BJ (cell line): ENCODE results near the gene DDHD1. TPM values are rescaled to one million over a fixed set of nuclear protein-coding genes. Genes with fewer than 3 reads are reported as not detected.

Source experiments
- CTCF ChIA-PET: fragments of 350-600 bp; formaldehyde crosslinking; extraction: SDS; loops from one replicate; lab custom pipeline; 2021; ENCODE audit warnings: antibody characterized with exemption, inconsistent platforms; lab: Yijun Ruan, JAX
- POLR2A ChIA-PET: fragments of 300-600 bp; sonication (Branson Sonifier 250); formaldehyde crosslinking; extraction: SDS; loops from one replicate; lab custom pipeline; 2021; ENCODE audit warnings: antibody characterized with exemption; lab: Charles Lee
- DNase-seq: peaks from one replicate; pipeline ENCODE4 v3.0.0-alpha.2; 2011; ENCODE audit warnings: low read depth
- H3K27me3 ChIP-seq: 2 replicates; pipeline ENCODE4 v1.6.0; 2011; ENCODE audit warnings: low read length; ENCODE audit not compliant: control insufficient read depth, insufficient read depth
- H3K36me3 ChIP-seq: 2 replicates; pipeline ENCODE4 v1.5.1; 2011; ENCODE audit warnings: low read length; ENCODE audit not compliant: control insufficient read depth, insufficient read depth
- H3K4me3 ChIP-seq: 2 replicates; pipeline ENCODE4 v1.5.1; 2011; ENCODE audit warnings: low read depth, mild to moderate bottlenecking, control low read depth, low read length
- polyA plus RNA-seq: library from polyadenylated mRNA; depleted of rRNA; stranded (reverse); fragments of >200 nt; gene quantifications from 2 replicates; pipeline ENCODE4 v1.2.3, GENCODE V29; 2011
- TF ChIP-seq, protein P1 (sequence below): IDR thresholded peaks from 2 replicates; pipeline ENCODE4 v1.5.1; 2011; ENCODE audit warnings: low read depth, mild to moderate bottlenecking, control low read depth, inconsistent platforms, low read length, moderate library complexity; ENCODE audit not compliant: insufficient read depth

The DDHD1 gene
- polyA plus RNA-seq, 1 experiment, result 4.1 TPM

- ChIA-PET POLR2A (interaction anchor here (0.6 to 0.7 kb wide), 4 partner anchors 10 to 324 kb away, joined by 3 to 6 read pairs (median 4); no protein-coding TSS in a partner anchor), CTCF (interaction anchor here (0.8 to 1.5 kb wide), 4 partner anchors 11 to 173 kb away, joined by 3 to 6 read pairs (median 3); no protein-coding TSS in a partner anchor)
- H3K36me3 ChIP-seq, result no peaks in the 10 kb centered on the region
- no peak overlapping the region for H3K4me3 ChIP-seq
- H3K27me3 ChIP-seq, result no peaks in the 10 kb centered on the region
- peak; percentile 74 for DNase-seq
- TF ChIP-seq, protein P1, sequence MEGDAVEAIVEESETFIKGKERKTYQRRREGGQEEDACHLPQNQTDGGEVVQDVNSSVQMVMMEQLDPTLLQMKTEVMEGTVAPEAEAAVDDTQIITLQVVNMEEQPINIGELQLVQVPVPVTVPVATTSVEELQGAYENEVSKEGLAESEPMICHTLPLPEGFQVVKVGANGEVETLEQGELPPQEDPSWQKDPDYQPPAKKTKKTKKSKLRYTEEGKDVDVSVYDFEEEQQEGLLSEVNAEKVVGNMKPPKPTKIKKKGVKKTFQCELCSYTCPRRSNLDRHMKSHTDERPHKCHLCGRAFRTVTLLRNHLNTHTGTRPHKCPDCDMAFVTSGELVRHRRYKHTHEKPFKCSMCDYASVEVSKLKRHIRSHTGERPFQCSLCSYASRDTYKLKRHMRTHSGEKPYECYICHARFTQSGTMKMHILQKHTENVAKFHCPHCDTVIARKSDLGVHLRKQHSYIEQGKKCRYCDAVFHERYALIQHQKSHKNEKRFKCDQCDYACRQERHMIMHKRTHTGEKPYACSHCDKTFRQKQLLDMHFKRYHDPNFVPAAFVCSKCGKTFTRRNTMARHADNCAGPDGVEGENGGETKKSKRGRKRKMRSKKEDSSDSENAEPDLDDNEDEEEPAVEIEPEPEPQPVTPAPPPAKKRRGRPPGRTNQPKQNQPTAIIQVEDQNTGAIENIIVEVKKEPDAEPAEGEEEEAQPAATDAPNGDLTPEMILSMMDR, result no peak
These were observed 108.6 kb downstream of the DDHD1 start for GRCh38 chr14:53044486-53044885.

DNA sequence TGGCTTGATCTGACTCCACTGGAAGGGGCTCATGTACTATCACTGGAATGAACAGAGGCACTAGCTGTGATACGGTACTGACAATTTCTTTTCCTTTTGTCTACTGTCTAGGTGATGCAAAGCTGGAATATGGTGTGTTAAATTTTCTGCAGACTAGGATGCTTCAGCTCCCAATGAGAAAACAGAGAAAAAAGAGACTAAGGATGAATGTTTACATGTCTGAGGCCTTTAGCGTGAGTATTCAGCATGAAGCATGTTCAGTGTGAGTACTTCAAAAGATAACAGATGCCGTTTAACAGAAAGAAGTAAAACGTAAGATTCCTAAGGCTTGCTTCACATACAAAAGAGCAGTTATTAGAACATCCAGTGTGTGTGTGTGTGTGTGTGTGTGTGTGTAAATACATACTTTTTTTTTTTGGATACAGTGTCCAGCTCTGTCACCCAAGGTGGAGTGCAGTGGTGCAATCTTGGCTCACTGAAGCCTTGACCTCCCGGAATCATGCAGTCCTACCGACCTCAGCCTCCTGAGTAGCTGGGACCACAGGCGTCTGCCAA is 110.0 kb downstream of the DDHD1 start:
- TF ChIP-seq, protein P1, result no peak
- H3K36me3 ChIP-seq, result no peaks in the 10 kb centered on the region
- no peak overlapping the region for H3K4me3 ChIP-seq
- POLR2A ChIA-PET, result interaction anchor here (0.6 kb wide), 1 partner anchor 109 kb away, joined by 3 read pairs; no protein-coding TSS in a partner anchor
- no peak for DNase-seq
- CTCF ChIA-PET, result interaction anchor here (1.1 kb wide), 1 partner anchor 82 kb away, joined by 3 read pairs; no protein-coding TSS in a partner anchor
- H3K27me3 ChIP-seq, result no peaks in the 10 kb centered on the region

DNA sequence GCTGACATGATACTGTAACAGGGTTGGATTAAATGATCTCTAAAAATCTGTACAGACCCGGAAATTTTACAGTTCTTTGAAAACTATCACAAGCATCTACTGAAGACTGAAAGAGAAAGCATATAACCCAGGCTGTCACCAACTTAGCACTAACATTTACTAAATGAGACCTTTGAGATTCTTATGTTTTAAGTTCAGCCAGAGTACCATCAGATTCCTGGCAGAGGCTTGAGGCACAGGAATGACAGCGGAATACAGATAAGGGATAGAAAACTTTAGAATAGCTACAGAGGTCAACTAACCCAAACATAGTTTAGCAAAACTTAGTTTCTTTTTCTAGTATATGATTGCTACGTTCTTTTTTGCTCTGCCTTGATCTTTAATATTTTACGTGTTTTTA is 110.6 kb downstream of the DDHD1 start:
- DNase-seq, result no peak
- Histone ChIP-seq H3K36me3 (no peaks in the 10 kb centered on the region), H3K4me3 (no peak overlapping the region), H3K27me3 (no peaks in the 10 kb centered on the region)
- POLR2A ChIA-PET, result no interaction called here
- CTCF ChIA-PET, result no interaction called here
- TF ChIP-seq, protein P1, result no peak

GRCh38 chr14:53041067-53041466 is 112.1 kb downstream of the DDHD1 start:
- Histone ChIP-seq H3K27me3 (no peaks in the 10 kb centered on the region), H3K4me3 (no peak overlapping the region), H3K36me3 (no peaks in the 10 kb centered on the region)
- TF ChIP-seq, protein P1, result no peak
- ChIA-PET CTCF (interaction anchor here (1.0 kb wide), 1 partner anchor 30 kb away, joined by 3 read pairs; no protein-coding TSS in a partner anchor), POLR2A (no interaction called here)
- DNase-seq, result no peak

- POLR2A ChIA-PET, result no interaction called here
- CTCF ChIA-PET, result no interaction called here
- H3K4me3 ChIP-seq, result no peak overlapping the region
- no peaks in the 10 kb centered on the region for H3K36me3 ChIP-seq
- no peaks in the 10 kb centered on the region for H3K27me3 ChIP-seq
- no peak for DNase-seq
- TF ChIP-seq, protein P1, result no peak
These were observed 114.5 kb downstream of the DDHD1 start for GRCh38 chr14:53038629-53039028.
